ENCODE data around the gene CSAD. TPM values are rescaled to one million over a fixed set of nuclear protein-coding genes. Genes with fewer than 3 reads are reported as not detected.

Gene CSAD
- polyA plus RNA-seq, 1 experiment = 18.9 TPM

- POLR2A ChIA-PET = no interaction called here
- DNase-seq (ENCODE audit: low read depth, low spot score) = no peak
Observed at GRCh38 chr12:53185582-53186153, 4.9 kb upstream of the CSAD start.

GRCh38 chr12:53184828-53185227 is 4.1 kb upstream of the CSAD start:
- ChIA-PET CTCF (interaction anchor here (0.9 to 4.0 kb wide), 4 partner anchors 10 to 119 kb away, joined by 4 to 20 read pairs (median 6); no protein-coding TSS in a partner anchor), POLR2A (no interaction called here)
- no peak for TF ChIP-seq CTCF (IDR thresholded peaks at IDR 0.05; ENCODE audit: low read depth, low read length)
- no peak overlapping the region for H3K4me3 ChIP-seq (ENCODE audit: low read depth, low read length)
- H3K9me3 ChIP-seq (ENCODE audit: control insufficient read depth, insufficient read depth, low read length) = no peaks in the 10 kb centered on the region
- no peaks in the 10 kb centered on the region for H3K27me3 ChIP-seq (ENCODE audit: control insufficient read depth, insufficient read depth, low read length)
- no peak for DNase-seq (ENCODE audit: low read depth, low spot score)
- H3K27ac ChIP-seq (ENCODE audit: low read depth, low read length) = no peak overlapping the region

More at GRCh38 chr12:53185582-53186153, 4.9 kb upstream of the CSAD start:
- H3K27ac ChIP-seq (ENCODE audit: low read depth, low read length) = no peak overlapping the region
- no peaks in the 10 kb centered on the region for H3K9me3 ChIP-seq (ENCODE audit: control insufficient read depth, insufficient read depth, low read length)
- H3K4me3 ChIP-seq (ENCODE audit: low read depth, low read length) = no peak overlapping the region
- H3K27me3 ChIP-seq (ENCODE audit: control insufficient read depth, insufficient read depth, low read length) = no peaks in the 10 kb centered on the region
- TF ChIP-seq CTCF (IDR thresholded peaks at IDR 0.05; ENCODE audit: low read depth, low read length) = no peak
- CTCF ChIA-PET = interaction anchor here (0.9 to 4.0 kb wide), 4 partner anchors 9 to 120 kb away, joined by 4 to 20 read pairs (median 6); no protein-coding TSS in a partner anchor

DNA sequence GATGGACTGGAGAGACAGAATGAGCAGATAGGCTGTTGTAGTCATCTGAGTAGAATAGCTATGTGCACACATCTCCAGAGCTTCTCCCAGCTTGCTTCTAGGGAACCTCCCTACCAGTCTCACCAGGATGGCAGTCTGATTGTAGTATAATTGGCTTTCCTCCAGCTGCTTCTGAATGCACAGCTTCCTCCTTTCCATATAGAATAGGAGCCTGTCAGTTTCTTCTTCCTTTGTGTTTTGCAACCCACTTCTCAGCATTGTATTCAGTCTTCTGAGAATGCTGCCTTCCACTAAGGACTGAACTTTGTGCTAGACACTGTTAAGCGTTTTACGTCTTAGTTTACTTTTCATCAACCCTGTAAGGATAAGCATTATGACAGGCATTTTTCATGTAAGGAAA is 2.2 kb upstream of the CSAD start:
- no peak for TF ChIP-seq CTCF (IDR thresholded peaks at IDR 0.05; ENCODE audit: low read depth, low read length)
- peak overlapping the region; percentile 78 for H3K4me3 ChIP-seq (ENCODE audit: low read depth, low read length)
- no peaks in the 10 kb centered on the region for H3K9me3 ChIP-seq (ENCODE audit: control insufficient read depth, insufficient read depth, low read length)
- no peak overlapping the region for H3K27ac ChIP-seq (ENCODE audit: low read depth, low read length)
- no peaks in the 10 kb centered on the region for H3K27me3 ChIP-seq (ENCODE audit: control insufficient read depth, insufficient read depth, low read length)
- ChIA-PET POLR2A (interaction anchor here (0.9 kb wide), 1 partner anchor 135 kb away, joined by 3 read pairs; no protein-coding TSS in a partner anchor), CTCF (interaction anchor here (0.9 to 3.0 kb wide), 6 partner anchors 12 to 169 kb away, joined by 3 to 26 read pairs (median 4); no protein-coding TSS in a partner anchor)
- DNase-seq (ENCODE audit: low read depth, low spot score) = no peak

- no peaks in the 10 kb centered on the region for H3K27me3 ChIP-seq (ENCODE audit: control insufficient read depth, insufficient read depth, low read length)
- CTCF ChIA-PET = interaction anchor here (0.9 to 3.0 kb wide), 9 partner anchors 7 to 170 kb away, joined by 3 to 26 read pairs (median 4); no protein-coding TSS in a partner anchor
- H3K4me3 ChIP-seq (ENCODE audit: low read depth, low read length) = peak overlapping the region; percentile 78
- no peak for TF ChIP-seq CTCF (IDR thresholded peaks at IDR 0.05; ENCODE audit: low read depth, low read length)
- no peak for DNase-seq (ENCODE audit: low read depth, low spot score)
- no peaks in the 10 kb centered on the region for H3K9me3 ChIP-seq (ENCODE audit: control insufficient read depth, insufficient read depth, low read length)
- H3K27ac ChIP-seq (ENCODE audit: low read depth, low read length) = peak overlapping the region; percentile 39
- POLR2A ChIA-PET = interaction anchor here (1.3 to 2.4 kb wide), 2 partner anchors 113 to 116 kb away, joined by 4 to 9 read pairs; partner anchors contain the start of gene PFDN5
Observed at GRCh38 chr12:53181935-53182334, 1.2 kb upstream of the CSAD start.
